Prostate gland (tissue), 2 donors: ENCODE measurements around the gene SYMPK. TPM values are rescaled to one million over a fixed set of nuclear protein-coding genes. Genes with fewer than 3 reads are reported as not detected.
A peak's percentile ranks its signal among the peaks of the same experiment; 100 is the strongest.

Source experiments
- DNase-seq: peaks from one replicate; pipeline ENCODE4 v3.0.0-alpha.2; 2019; ENCODE audit warnings: low spot score
- H3K27ac ChIP-seq, 2 donors: fragments of 200-600 bp; sonication (generic); 2 replicates each; pipeline ENCODE4 v1.5.1; 2017 to 2019
- H3K27me3 ChIP-seq: fragments of 200-600 bp; sonication (generic); replicated peaks from 2 replicates; pipeline ENCODE4 v1.5.1; 2019; ENCODE audit not compliant: insufficient read depth
- H3K36me3 ChIP-seq, 2 donors: fragments of 200-600 bp; sonication (generic); 1 replicate in 1 of 2; 2 replicates in 1 of 2; pipeline versions ENCODE4 v1.5.1 to v1.8.1; 2017 to 2019
- H3K4me1 ChIP-seq: fragments of 200-600 bp; sonication (generic); replicated peaks from 2 replicates; pipeline ENCODE4 v1.5.1; 2019
- H3K4me3 ChIP-seq, 2 donors: fragments of 200-600 bp; sonication (generic); 2 replicates each; pipeline ENCODE4 v1.5.1; 2017 to 2019
- H3K9me3 ChIP-seq: fragments of 200-600 bp; sonication (generic); 2 replicates; pipeline ENCODE4 v1.5.1; 2017
- POLR2A ChIP-seq: fragments of 450-650 bp; IDR thresholded peaks from one replicate; pipeline ENCODE4 v1.6.1; 2016; ENCODE audit warnings: antibody characterized with exemption, mild to moderate bottlenecking
- POLR2AphosphoS5 ChIP-seq: sonication (generic); formaldehyde crosslinking; IDR thresholded peaks from one replicate; pipeline ENCODE4 v1.6.1; 2017; ENCODE audit warnings: antibody characterized with exemption
- WGBS: methylation state at CpG from one replicate; pipeline ENCODE4 v1.1.5; 2018; 5-methylcytosine and 5-hydroxymethylcytosine counted together
- intact Hi-C: fragments of 100-400 bp; cut with DNase I; formaldehyde crosslinking; loops from one replicate; pipeline ENCODE4 v1.14.2; 2022
- total RNA-seq, 2 donors: library from RNA; depleted of rRNA; stranded (reverse); fragments of >200 nt; gene quantifications; one replicate each; pipeline ENCODE4 v1.1.0, GENCODE V29; 2016
- TF ChIP-seq, protein P1 (sequence below), 4 experiments: fragments of 200-600 bp in 2 of 4; fragments of 450-650 bp in 2 of 4; sonication (generic) in 2 of 4; IDR thresholded peaks; 1 replicate in 3 of 4; 2 replicates in 1 of 4; pipeline ENCODE4 v1.5.1; 2016 to 2019; ENCODE audit warnings: antibody characterized with exemption in 4 of 4, mild to moderate bottlenecking in 2 of 4, moderate library complexity in 2 of 4

SYMPK gene
- total RNA-seq, 2 donors from 2014 or later = 76.4 to 104 TPM

DNA sequence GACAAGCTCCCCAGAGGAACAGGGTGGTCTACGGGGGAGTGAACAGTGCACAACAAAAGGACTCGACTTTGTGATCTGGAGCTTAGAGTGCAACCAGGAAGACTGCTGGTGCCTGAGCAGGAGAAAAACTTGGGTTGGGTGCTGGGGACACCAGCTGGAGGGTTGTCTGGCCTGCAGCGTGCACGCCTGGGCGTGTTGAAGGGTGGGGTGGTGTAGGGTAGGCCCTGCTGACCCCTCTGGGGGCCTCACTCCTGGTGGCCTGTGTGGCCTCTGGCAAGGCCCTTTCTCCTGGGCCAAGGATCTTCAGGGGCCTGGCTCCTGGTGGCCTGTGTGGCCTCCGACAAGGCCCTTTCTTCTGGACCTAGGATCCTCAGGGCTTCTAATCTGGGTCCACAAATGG, 43.2 kb downstream of the SYMPK start:
- intact Hi-C loops = loop anchor here (5.0 kb wide), 1 partner anchor 63 kb away; no protein-coding TSS in a partner anchor
- Histone ChIP-seq H3K4me3 (no peak overlapping the region), H3K27ac (no peak overlapping the region), H3K9me3 (no peaks in the 10 kb centered on the region), H3K4me1 (peaks cover 8% of the 10 kb centered on the region), H3K27me3 (no peaks in the 10 kb centered on the region), H3K36me3 (peaks cover 0 to 6% of the 10 kb centered on the region in 2 donors)
- WGBS = 73% methylated on average over 6 of the region's 6 CpGs
- DNase-seq = no peak
- no peak for TF ChIP-seq POLR2A
- TF ChIP-seq POLR2AphosphoS5 = no peak
- TF ChIP-seq, protein P1, sequence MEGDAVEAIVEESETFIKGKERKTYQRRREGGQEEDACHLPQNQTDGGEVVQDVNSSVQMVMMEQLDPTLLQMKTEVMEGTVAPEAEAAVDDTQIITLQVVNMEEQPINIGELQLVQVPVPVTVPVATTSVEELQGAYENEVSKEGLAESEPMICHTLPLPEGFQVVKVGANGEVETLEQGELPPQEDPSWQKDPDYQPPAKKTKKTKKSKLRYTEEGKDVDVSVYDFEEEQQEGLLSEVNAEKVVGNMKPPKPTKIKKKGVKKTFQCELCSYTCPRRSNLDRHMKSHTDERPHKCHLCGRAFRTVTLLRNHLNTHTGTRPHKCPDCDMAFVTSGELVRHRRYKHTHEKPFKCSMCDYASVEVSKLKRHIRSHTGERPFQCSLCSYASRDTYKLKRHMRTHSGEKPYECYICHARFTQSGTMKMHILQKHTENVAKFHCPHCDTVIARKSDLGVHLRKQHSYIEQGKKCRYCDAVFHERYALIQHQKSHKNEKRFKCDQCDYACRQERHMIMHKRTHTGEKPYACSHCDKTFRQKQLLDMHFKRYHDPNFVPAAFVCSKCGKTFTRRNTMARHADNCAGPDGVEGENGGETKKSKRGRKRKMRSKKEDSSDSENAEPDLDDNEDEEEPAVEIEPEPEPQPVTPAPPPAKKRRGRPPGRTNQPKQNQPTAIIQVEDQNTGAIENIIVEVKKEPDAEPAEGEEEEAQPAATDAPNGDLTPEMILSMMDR (IDR thresholded peaks at IDR 0.05) = no peak

DNA sequence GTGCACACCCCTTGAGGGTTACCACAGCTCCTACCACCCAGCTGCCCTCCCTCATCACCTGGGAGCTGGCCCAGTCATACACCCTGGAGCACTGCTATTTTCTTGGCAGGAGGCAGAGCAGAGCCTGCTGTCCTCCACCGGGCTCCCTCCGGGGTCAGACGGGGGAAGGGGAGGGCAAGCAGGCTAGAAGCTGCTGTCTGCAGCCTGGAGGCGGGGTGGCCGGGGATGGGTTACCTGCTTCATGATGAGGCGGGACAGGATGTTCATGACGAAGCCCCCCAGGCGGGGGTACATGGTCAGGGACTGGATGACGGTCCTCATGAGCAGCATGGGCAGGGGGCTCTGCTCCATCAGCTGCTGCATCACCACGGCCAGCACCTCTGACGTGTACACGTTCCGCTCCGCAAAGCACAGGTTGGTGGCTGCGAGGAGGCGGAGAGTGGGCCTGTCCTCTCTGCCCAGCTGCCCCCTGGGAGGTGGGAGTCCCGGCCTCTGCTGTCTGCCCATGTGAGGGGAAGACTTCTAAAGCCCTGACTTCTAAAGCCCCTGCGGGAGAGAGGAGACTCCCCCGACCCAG, 45.1 kb downstream of the SYMPK start:
- H3K27ac ChIP-seq = no peak overlapping the region
- peaks cover 0 to 4% of the 10 kb centered on the region in 2 donors for H3K36me3 ChIP-seq
- H3K27me3 ChIP-seq = no peaks in the 10 kb centered on the region
- WGBS = 73% methylated on average over 19 of the region's 19 CpGs
- TF ChIP-seq, protein P1 (IDR thresholded peaks at IDR 0.05) = no peak
- TF ChIP-seq POLR2AphosphoS5 (no peak), POLR2A (no peak)
- no peak for DNase-seq
- no peak overlapping the region for H3K4me3 ChIP-seq
- no peaks in the 10 kb centered on the region for H3K4me1 ChIP-seq
- intact Hi-C loops = loop anchor here (5.0 kb wide), 1 partner anchor 64 kb away; no protein-coding TSS in a partner anchor
- no peaks in the 10 kb centered on the region for H3K9me3 ChIP-seq

DNA sequence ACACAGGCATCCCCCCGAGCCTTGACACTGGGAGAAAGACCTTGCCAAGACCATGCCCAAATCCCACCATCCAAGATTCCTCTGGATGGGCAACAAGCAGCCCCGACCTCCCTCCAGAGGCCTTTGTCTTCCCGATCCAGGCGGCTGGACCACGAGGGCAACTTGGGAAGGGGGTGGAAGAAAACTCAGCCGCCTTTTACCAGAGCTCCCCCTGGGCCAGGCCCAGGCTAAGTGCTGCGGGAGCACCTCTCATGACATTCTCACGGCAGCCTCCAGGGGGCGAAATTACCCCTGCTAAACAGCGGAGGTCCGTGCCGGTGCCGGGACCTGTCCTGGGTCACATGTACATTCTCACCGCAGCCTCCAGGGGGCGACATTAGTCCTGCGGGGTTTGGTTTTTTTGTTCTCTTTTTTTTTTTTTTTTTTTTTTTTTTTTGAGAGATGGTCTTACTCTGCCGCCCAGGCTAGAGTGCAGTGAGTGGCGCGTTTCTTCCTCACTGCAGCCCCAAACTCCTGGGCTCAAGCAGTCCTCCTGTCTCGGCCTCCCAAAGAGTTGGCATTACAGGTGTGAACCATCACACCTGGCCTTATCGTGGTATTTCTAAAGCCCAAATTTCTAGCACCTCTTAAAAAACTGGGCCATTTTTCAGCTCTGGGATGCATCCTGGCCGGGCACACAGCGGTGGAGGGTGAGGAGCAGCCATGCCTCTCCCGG, 45.8 kb downstream of the SYMPK start:
- H3K9me3 ChIP-seq = no peaks in the 10 kb centered on the region
- TF ChIP-seq POLR2A (no peak), POLR2AphosphoS5 (peak; percentile 82)
- TF ChIP-seq, protein P1 (IDR thresholded peaks at IDR 0.05) = peak; percentile 91 to 97 (median 94)
- intact Hi-C loops = loop anchor here (5.0 kb wide), 1 partner anchor 65 kb away; no protein-coding TSS in a partner anchor
- H3K27ac ChIP-seq = no peak overlapping the region
- no peaks in the 10 kb centered on the region for H3K4me1 ChIP-seq
- no peaks in the 10 kb centered on the region for H3K27me3 ChIP-seq
- peak; percentile 89 for DNase-seq
- WGBS = 22% methylated on average over 24 of the region's 24 CpGs
- no peaks in the 10 kb centered on the region for H3K36me3 ChIP-seq
- no peak overlapping the region for H3K4me3 ChIP-seq

DNA sequence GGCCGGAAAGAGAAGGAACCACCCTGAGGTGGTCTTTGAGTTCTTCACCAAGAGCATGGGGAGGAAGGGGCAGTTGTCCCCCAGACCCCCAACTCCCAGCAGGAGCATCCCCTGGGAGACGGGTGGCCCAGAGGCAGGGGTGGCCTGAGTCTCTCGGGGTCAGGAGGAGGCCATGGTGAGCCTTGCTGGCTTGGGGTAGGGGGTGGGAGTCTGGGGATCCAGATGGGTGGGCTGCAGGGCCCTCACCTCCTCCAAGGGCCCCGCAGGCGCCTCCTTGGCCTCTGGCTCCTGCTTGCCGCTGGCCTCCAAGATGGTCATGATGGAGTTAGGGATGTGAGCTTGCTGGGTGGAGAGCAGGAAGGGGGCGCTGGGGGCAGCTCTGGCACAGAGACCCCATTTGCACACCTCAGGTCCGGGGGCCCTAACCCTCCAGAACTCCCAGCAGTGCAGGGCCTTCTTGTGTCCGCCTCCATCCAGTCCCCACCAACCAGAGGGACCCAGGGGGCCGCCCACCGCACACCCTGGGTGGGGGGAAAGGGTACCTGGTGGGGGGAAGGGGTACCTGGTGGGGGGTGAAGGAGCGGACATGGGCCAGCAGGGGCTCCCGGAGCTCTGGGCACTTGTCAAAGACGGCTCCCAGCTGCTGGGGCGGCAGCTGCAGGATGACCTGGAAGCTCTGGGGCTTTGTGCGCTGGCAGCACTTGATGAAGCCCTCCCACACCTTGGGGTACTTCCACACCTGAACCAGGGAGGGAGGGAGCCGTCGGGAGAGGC, 46.5 kb downstream of the SYMPK start:
- Histone ChIP-seq H3K4me1 (no peaks in the 10 kb centered on the region), H3K4me3 (no peak overlapping the region), H3K27me3 (no peaks in the 10 kb centered on the region), H3K27ac (no peak overlapping the region), H3K36me3 (no peaks in the 10 kb centered on the region), H3K9me3 (no peaks in the 10 kb centered on the region)
- 65% methylated on average over 16 of the region's 18 CpGs for WGBS
- TF ChIP-seq POLR2A (no peak), POLR2AphosphoS5 (no peak)
- TF ChIP-seq, protein P1 (IDR thresholded peaks at IDR 0.05) = no peak
- no peak for DNase-seq
- intact Hi-C loops = loop anchor here (5.0 kb wide), 1 partner anchor 66 kb away; no protein-coding TSS in a partner anchor
